ENCODE measurements around the gene IQGAP2. TPM values are rescaled to one million over a fixed set of nuclear protein-coding genes. Genes with fewer than 3 reads are reported as not detected.

Gene IQGAP2
- total and polyA plus RNA-seq, 2 of the 8 experiments (the other 6 are each of a cell fraction or from before 2014, with no cell fraction given), result 19.7 to 66.0 TPM

- no peak overlapping the region for H3K4ac ChIP-seq (replicated peaks; ENCODE audit: insufficient read length, low read depth, low read length)
- no peak overlapping the region for H4K5ac ChIP-seq (ENCODE audit: insufficient read length, low read depth, low read length)
- H3K23me2 ChIP-seq (ENCODE audit: low read depth, low read length), result no peaks in the 10 kb centered on the region
- no peak overlapping the region for H2BK20ac ChIP-seq (ENCODE audit: low read length)
- no peaks in the 10 kb centered on the region for H3K79me1 ChIP-seq (ENCODE audit: low read depth, low read length)
- no peak overlapping the region for H3K4me3 ChIP-seq (ENCODE audit: extremely low read depth in 1 of 4, insufficient read depth in 2 of 4, low read depth in 3 of 4, low read length in 4 of 4)
- CTCF ChIA-PET (ENCODE audit: partially characterized antibody), result interaction anchor here (1.1 to 2.4 kb wide), 4 partner anchors 10 to 121 kb away, joined by 3 to 11 read pairs (median 3); no protein-coding TSS in a partner anchor
- H3K14ac ChIP-seq (ENCODE audit: insufficient read length), result no peak overlapping the region
- H2BK120ac ChIP-seq (replicated peaks; ENCODE audit: low read depth, low read length), result no peak overlapping the region
- H3K9ac ChIP-seq (replicated peaks in 1 of 4; ENCODE audit: extremely low read depth in 1 of 4, low read depth in 3 of 4, low read length in 3 of 4), result no peak overlapping the region
- no peak overlapping the region for H4K91ac ChIP-seq (replicated peaks; ENCODE audit: insufficient read length, low read length)
- no peak overlapping the region for H3K23ac ChIP-seq (ENCODE audit: insufficient read length)
- DNase-seq (ENCODE audit: low read depth in 1 of 2, low spot score in 2 of 2) (no peak), FAIRE-seq (no peak)
- H2BK12ac ChIP-seq (ENCODE audit: low read depth, low read length), result no peak overlapping the region
- TF ChIP-seq POLR2AphosphoS5 (IDR thresholded peaks at IDR 0.05; ENCODE audit: low read depth, low read length), result no peak
- TF ChIP-seq PHF8 (conservative IDR thresholded peaks at IDR 0.05; ENCODE audit: low read depth, low read length), result no peak
- no peak for TF ChIP-seq MAFK (IDR thresholded peaks at IDR 0.05; ENCODE audit: low read depth, low read length)
- TF ChIP-seq CTBP2 (IDR thresholded peaks at IDR 0.05; ENCODE audit: borderline replicate concordance, insufficient read depth, insufficient read length, low read length), result no peak
- no peak for TF ChIP-seq RBBP5 (IDR thresholded peaks at IDR 0.05; ENCODE audit: borderline replicate concordance, low read depth, low read length)
- no peak for TF ChIP-seq CTCF (IDR thresholded peaks at IDR 0.05; ENCODE audit: control extremely low read depth in 1 of 3, insufficient read depth in 1 of 3, low read depth in 1 of 3, low read length in 3 of 3)
- TF ChIP-seq HDAC6 (IDR thresholded peaks at IDR 0.05; ENCODE audit: low read depth, low read length), result no peak
- H3K56ac ChIP-seq (replicated peaks; ENCODE audit: insufficient read length, low read depth, low read length), result no peak overlapping the region
- H3K36me3 ChIP-seq (ENCODE audit: control insufficient read depth in 2 of 4, insufficient read depth in 4 of 4, low read length in 3 of 4), result peaks cover 0 to 5% (median 0%) of the 10 kb centered on the region in 4 experiments; a peak in 2 of 8 replicates
- H3K18ac ChIP-seq (ENCODE audit: extremely low read depth, low read length), result no peak overlapping the region
- no peak overlapping the region for H3K27ac ChIP-seq (ENCODE audit: low read depth, low read length)
- 84% methylated on average over 3 of the region's 3 CpGs; no CpG with 5 or more reads in 1 of the 2 experiments for WGBS, 2 experiments (ENCODE audit: extremely low coverage in 1 of 2, insufficient coverage in 1 of 2, insufficient read length in 1 of 2, insufficient replicate concordance in 2 of 2, low coverage in 1 of 2, low lambda C conversion rate in 2 of 2, missing lambda C conversion rate in 1 of 2)
- no peak overlapping the region for H2AFZ ChIP-seq (ENCODE audit: low read length)
- H2BK15ac ChIP-seq (ENCODE audit: low read length), result no peak overlapping the region
- H3K4me1 ChIP-seq (replicated peaks in 1 of 4; ENCODE audit: control insufficient read depth in 3 of 4, insufficient read depth in 4 of 4, low read length in 3 of 4), result no peaks in the 10 kb centered on the region
- H2BK5ac ChIP-seq (ENCODE audit: low read depth, low read length), result no peak overlapping the region
- H3K9me3 ChIP-seq (ENCODE audit: insufficient read depth in 2 of 2, low read depth in 1 of 2, low read length in 1 of 2), result peaks cover 0 to 9% of the 10 kb centered on the region in 2 experiments; a peak in 2 of 4 replicates
- H3K79me2 ChIP-seq (ENCODE audit: control insufficient read depth in 1 of 2, insufficient read depth in 2 of 2, low read length in 2 of 2), result no peaks in the 10 kb centered on the region
- H4K8ac ChIP-seq (ENCODE audit: extremely low read depth, insufficient read depth, low read length), result no peak overlapping the region
- no peaks in the 10 kb centered on the region for H4K20me1 ChIP-seq (replicated peaks in 1 of 2; ENCODE audit: control insufficient read depth in 1 of 2, insufficient read depth in 2 of 2, low read length in 2 of 2)
- no peak overlapping the region for H2AK5ac ChIP-seq (ENCODE audit: low read depth, low read length)
- H3K27me3 ChIP-seq (replicated peaks in 1 of 4; ENCODE audit: control insufficient read depth in 3 of 4, extremely low read depth in 1 of 4, insufficient read depth in 3 of 4, low read length in 3 of 4), result no peaks in the 10 kb centered on the region
- POLR2A ChIA-PET (ENCODE audit: partially characterized antibody), result interaction anchor here (1.5 kb wide), 1 partner anchor 9 kb away, joined by 3 read pairs; no protein-coding TSS in a partner anchor
- H3K4me2 ChIP-seq (ENCODE audit: insufficient read depth in 1 of 2, low read depth in 2 of 2, low read length in 2 of 2), result no peak overlapping the region
Observed at GRCh38 chr5:76652809-76653414, 249.8 kb downstream of the IQGAP2 start.

Data from H1 (cell line).